Measurements from ENCODE around the gene MAGI2. TPM values are rescaled to one million over a fixed set of nuclear protein-coding genes. Genes with fewer than 3 reads are reported as not detected.

MAGI2 gene
- total RNA-seq, 2 donors from 2014 or later: 10.3 to 19.2 TPM

DNA sequence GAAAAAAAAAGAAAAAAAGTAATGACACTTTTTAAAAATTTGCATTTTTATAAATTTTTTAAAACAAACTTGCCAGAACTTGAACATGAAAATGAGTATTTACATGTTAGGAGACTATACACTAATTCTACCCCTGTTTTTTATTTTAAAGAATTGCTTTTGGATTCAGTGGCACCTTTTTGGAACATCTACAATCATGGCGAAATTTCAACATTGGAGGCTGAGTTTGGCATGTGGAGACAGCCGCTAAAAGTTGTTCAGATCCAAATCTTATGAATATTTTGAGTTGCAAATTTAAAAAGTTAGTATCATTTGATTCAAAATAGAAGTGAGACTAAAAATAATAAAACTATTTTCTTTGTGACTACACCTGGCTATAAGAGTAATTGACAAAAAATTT, 804.2 kb downstream of the MAGI2 start:
- peaks cover 2% of the 10 kb centered on the region for H3K36me3 Mint-ChIP-seq (ENCODE audit: low read depth)
- no peaks in the 10 kb centered on the region for H3K27me3 Mint-ChIP-seq (ENCODE audit: insufficient read depth)
- no peaks in the 10 kb centered on the region for H3K36me3 ChIP-seq (ENCODE audit: control insufficient read depth, insufficient read depth, low read length)
- H3K27ac Mint-ChIP-seq: no peak overlapping the region
- H3K9me3 Mint-ChIP-seq: peaks cover 9% of the 10 kb centered on the region
- no peak overlapping the region for H3K4me3 Mint-ChIP-seq
- H3K9me3 ChIP-seq (ENCODE audit: control insufficient read depth, low read length): no peaks in the 10 kb centered on the region
- no peaks in the 10 kb centered on the region for H3K4me1 ChIP-seq (ENCODE audit: control insufficient read depth, insufficient read depth, low read length)
- H3K4me3 ChIP-seq (ENCODE audit: low read length): no peak overlapping the region
- 82 to 86% methylated on average over 2 of the region's 2 CpGs for WGBS, 2 experiments (ENCODE audit: insufficient coverage in 1 of 2, insufficient read length in 1 of 2)
- no peak overlapping the region for H3K9ac ChIP-seq (ENCODE audit: extremely low read depth, low read length, poor library complexity, severe bottlenecking)
- H3K4me1 Mint-ChIP-seq: no peaks in the 10 kb centered on the region
- H3K27ac ChIP-seq (ENCODE audit: low read depth, low read length): no peak overlapping the region
- TF ChIP-seq, protein P1, sequence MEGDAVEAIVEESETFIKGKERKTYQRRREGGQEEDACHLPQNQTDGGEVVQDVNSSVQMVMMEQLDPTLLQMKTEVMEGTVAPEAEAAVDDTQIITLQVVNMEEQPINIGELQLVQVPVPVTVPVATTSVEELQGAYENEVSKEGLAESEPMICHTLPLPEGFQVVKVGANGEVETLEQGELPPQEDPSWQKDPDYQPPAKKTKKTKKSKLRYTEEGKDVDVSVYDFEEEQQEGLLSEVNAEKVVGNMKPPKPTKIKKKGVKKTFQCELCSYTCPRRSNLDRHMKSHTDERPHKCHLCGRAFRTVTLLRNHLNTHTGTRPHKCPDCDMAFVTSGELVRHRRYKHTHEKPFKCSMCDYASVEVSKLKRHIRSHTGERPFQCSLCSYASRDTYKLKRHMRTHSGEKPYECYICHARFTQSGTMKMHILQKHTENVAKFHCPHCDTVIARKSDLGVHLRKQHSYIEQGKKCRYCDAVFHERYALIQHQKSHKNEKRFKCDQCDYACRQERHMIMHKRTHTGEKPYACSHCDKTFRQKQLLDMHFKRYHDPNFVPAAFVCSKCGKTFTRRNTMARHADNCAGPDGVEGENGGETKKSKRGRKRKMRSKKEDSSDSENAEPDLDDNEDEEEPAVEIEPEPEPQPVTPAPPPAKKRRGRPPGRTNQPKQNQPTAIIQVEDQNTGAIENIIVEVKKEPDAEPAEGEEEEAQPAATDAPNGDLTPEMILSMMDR (conservative IDR thresholded peaks at IDR 0.05): no peak
- H3K27me3 ChIP-seq (ENCODE audit: control insufficient read depth, insufficient read depth, low read length, poor library complexity, severe bottlenecking): no peaks in the 10 kb centered on the region
- DNase-seq: no peak

DNA sequence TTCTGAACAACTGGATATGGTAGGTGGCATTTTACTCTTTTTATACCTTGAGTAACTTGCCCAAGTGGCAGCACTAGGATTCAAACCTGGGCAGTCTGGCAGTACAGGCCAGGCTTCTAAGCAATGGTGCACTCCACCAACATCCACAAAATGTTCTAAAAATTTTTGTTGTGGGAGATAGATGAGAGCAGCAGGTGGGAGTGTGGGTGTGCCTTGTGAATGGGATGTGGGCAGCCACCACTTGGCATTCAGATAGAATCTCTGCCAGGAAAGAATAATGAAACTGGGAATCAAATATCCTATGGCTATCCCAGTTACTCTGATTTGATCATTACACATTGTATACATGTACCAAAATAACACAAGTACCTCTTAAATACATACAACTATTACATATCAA, 810.7 kb downstream of the MAGI2 start:
- Histone ChIP-seq H3K27ac (ENCODE audit: low read depth, low read length) (no peak overlapping the region), H3K9ac (ENCODE audit: extremely low read depth, low read length, poor library complexity, severe bottlenecking) (no peak overlapping the region), H3K27me3 (ENCODE audit: control insufficient read depth, insufficient read depth, low read length, poor library complexity, severe bottlenecking) (no peaks in the 10 kb centered on the region), H3K4me3 (ENCODE audit: low read length) (no peak overlapping the region), H3K4me1 (ENCODE audit: control insufficient read depth, insufficient read depth, low read length) (no peaks in the 10 kb centered on the region), H3K9me3 (ENCODE audit: control insufficient read depth, low read length) (no peaks in the 10 kb centered on the region), H3K36me3 (ENCODE audit: control insufficient read depth, insufficient read depth, low read length) (no peaks in the 10 kb centered on the region)
- no peaks in the 10 kb centered on the region for H3K27me3 Mint-ChIP-seq (ENCODE audit: insufficient read depth)
- TF ChIP-seq, protein P1 (conservative IDR thresholded peaks at IDR 0.05): no peak
- no peak overlapping the region for H3K4me3 Mint-ChIP-seq
- H3K4me1 Mint-ChIP-seq: no peaks in the 10 kb centered on the region
- H3K36me3 Mint-ChIP-seq (ENCODE audit: low read depth): no peaks in the 10 kb centered on the region
- no peaks in the 10 kb centered on the region for H3K9me3 Mint-ChIP-seq
- H3K27ac Mint-ChIP-seq: no peak overlapping the region
- DNase-seq: no peak

DNA sequence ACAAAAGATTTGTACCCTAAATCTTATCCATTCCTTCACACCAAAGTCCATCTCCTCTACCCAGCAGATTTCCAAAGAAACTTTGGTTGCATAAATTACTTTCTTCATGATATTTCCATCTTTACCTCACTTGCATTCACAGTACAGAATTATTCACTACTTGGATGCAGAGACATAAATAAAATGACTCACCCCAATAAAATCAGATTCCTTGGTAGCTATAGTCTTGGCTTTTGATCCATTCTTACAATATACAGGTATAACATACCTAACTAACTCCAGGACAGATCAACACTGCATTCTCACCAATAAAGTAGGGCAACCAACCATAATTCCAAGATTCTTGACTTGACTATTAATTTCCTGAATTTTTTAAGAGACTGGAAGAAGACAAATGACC, 815.1 kb downstream of the MAGI2 start:
- Mint-ChIP-seq H3K27ac (no peak overlapping the region), H3K9me3 (no peaks in the 10 kb centered on the region), H3K36me3 (ENCODE audit: low read depth) (no peaks in the 10 kb centered on the region), H3K4me1 (peaks cover 5% of the 10 kb centered on the region), H3K4me3 (no peak overlapping the region), H3K27me3 (ENCODE audit: insufficient read depth) (no peaks in the 10 kb centered on the region)
- no peak overlapping the region for H3K9ac ChIP-seq (ENCODE audit: extremely low read depth, low read length, poor library complexity, severe bottlenecking)
- TF ChIP-seq, protein P1 (conservative IDR thresholded peaks at IDR 0.05): no peak
- H3K27ac ChIP-seq (ENCODE audit: low read depth, low read length): no peak overlapping the region
- no peaks in the 10 kb centered on the region for H3K36me3 ChIP-seq (ENCODE audit: control insufficient read depth, insufficient read depth, low read length)
- H3K9me3 ChIP-seq (ENCODE audit: control insufficient read depth, low read length): no peaks in the 10 kb centered on the region
- no peaks in the 10 kb centered on the region for H3K27me3 ChIP-seq (ENCODE audit: control insufficient read depth, insufficient read depth, low read length, poor library complexity, severe bottlenecking)
- no peak overlapping the region for H3K4me3 ChIP-seq (ENCODE audit: low read length)
- DNase-seq: no peak
- no peaks in the 10 kb centered on the region for H3K4me1 ChIP-seq (ENCODE audit: control insufficient read depth, insufficient read depth, low read length)
